T-helper 17 cell (primary cell): Measurements from ENCODE around the gene OOSP3. TPM values are rescaled to one million over a fixed set of nuclear protein-coding genes. Genes with fewer than 3 reads are reported as not detected.
"Not testable (repeated sequence)": the region's sequence is repeated elsewhere in the genome, so short reads cannot be mapped to it uniquely, and the experiment has no call there.

Experiments
- ATAC-seq: fragments of 150-1000 bp; cut with Tn5 transposase; 2 replicates; pipeline ENCODE4 v1.10.0; 2021; ENCODE audit warnings: mild to moderate bottlenecking, moderate library complexity
- DNase-seq, 3 donors: peaks; one replicate each; pipeline versions ENCODE4 v3.0.0 to v3.0.0-alpha.2; 2020 to 2021
- H3K9me3 ChIP-seq: one replicate; pipeline ENCODE4 v1.7.0; 2013; ENCODE audit warnings: low read length, mild to moderate bottlenecking; ENCODE audit not compliant: control insufficient read depth, poor library complexity, severe bottlenecking
- H3K27ac Mint-ChIP-seq: one replicate; pipeline ENCODE4 v1.8.0; 2022; ENCODE audit warnings: mild to moderate bottlenecking, moderate library complexity, mixed read lengths
- H3K27me3 Mint-ChIP-seq: one replicate; pipeline ENCODE4 v1.8.0; 2022; ENCODE audit warnings: mixed read lengths
- H3K36me3 Mint-ChIP-seq: one replicate; pipeline ENCODE4 v1.8.0; 2022; ENCODE audit warnings: low read depth, mixed read lengths
- H3K4me1 Mint-ChIP-seq: one replicate; pipeline ENCODE4 v1.8.0; 2022; ENCODE audit warnings: mild to moderate bottlenecking, mixed read lengths
- H3K4me3 Mint-ChIP-seq: one replicate; pipeline ENCODE4 v1.8.0; 2022; ENCODE audit warnings: mild to moderate bottlenecking, moderate library complexity, mixed read lengths
- total RNA-seq, 4 donors: library from RNA in 2 of 4; stranded (reverse) in 2 of 4; gene quantifications; one replicate each; pipeline ENCODE4 v1.2.3 and lab custom pipeline; 2022 to 2026

Gene OOSP3
- total RNA-seq, 2 donors from 2014 or later: not detected

- H3K4me3 Mint-ChIP-seq, H3K36me3 Mint-ChIP-seq, H3K27me3 Mint-ChIP-seq, H3K9me3 ChIP-seq, H3K4me1 Mint-ChIP-seq, DNase-seq, ATAC-seq, H3K27ac Mint-ChIP-seq: not testable (repeated sequence)
Measured at GRCh38 chr11:59887156-59887555, 8.6 kb downstream of the OOSP3 start.

GRCh38 chr11:59891781-59892181 is 13.2 kb downstream of the OOSP3 start:
- no peaks in the 10 kb centered on the region for H3K36me3 Mint-ChIP-seq
- H3K9me3 ChIP-seq: no peaks in the 10 kb centered on the region
- DNase-seq (no peak), ATAC-seq (no peak)
- no peaks in the 10 kb centered on the region for H3K4me1 Mint-ChIP-seq
- peaks cover 7% of the 10 kb centered on the region for H3K27me3 Mint-ChIP-seq
- no peak overlapping the region for H3K27ac Mint-ChIP-seq
- H3K4me3 Mint-ChIP-seq: no peak overlapping the region

- ATAC-seq (no peak), DNase-seq (no peak)
- Mint-ChIP-seq H3K4me3 (no peak overlapping the region), H3K36me3 (no peaks in the 10 kb centered on the region), H3K4me1 (no peaks in the 10 kb centered on the region), H3K27me3 (peaks cover 7% of the 10 kb centered on the region), H3K27ac (no peak overlapping the region)
- H3K9me3 ChIP-seq: no peaks in the 10 kb centered on the region
Measured at GRCh38 chr11:59894616-59895015, 16.0 kb downstream of the OOSP3 start.

- peaks cover 7% of the 10 kb centered on the region for H3K27me3 Mint-ChIP-seq
- no peak for ATAC-seq
- no peak for DNase-seq
- H3K9me3 ChIP-seq: no peaks in the 10 kb centered on the region
- H3K27ac Mint-ChIP-seq: no peak overlapping the region
- H3K4me3 Mint-ChIP-seq: no peak overlapping the region
- no peaks in the 10 kb centered on the region for H3K4me1 Mint-ChIP-seq
- no peaks in the 10 kb centered on the region for H3K36me3 Mint-ChIP-seq
Measured at GRCh38 chr11:59898046-59898445, 19.5 kb downstream of the OOSP3 start.

- H3K4me3 Mint-ChIP-seq: no peak overlapping the region
- no peaks in the 10 kb centered on the region for H3K36me3 Mint-ChIP-seq
- H3K27me3 Mint-ChIP-seq: peaks cover 7% of the 10 kb centered on the region
- ATAC-seq (no peak), DNase-seq (no peak)
- H3K4me1 Mint-ChIP-seq: no peaks in the 10 kb centered on the region
- no peaks in the 10 kb centered on the region for H3K9me3 ChIP-seq
- H3K27ac Mint-ChIP-seq: no peak overlapping the region
Measured at GRCh38 chr11:59898650-59899049, 20.1 kb downstream of the OOSP3 start.

GRCh38 chr11:59899532-59899931 is 20.9 kb downstream of the OOSP3 start:
- H3K36me3 Mint-ChIP-seq: no peaks in the 10 kb centered on the region
- no peak for DNase-seq
- no peak for ATAC-seq
- no peak overlapping the region for H3K4me3 Mint-ChIP-seq
- peaks cover 7% of the 10 kb centered on the region for H3K27me3 Mint-ChIP-seq
- H3K27ac Mint-ChIP-seq: no peak overlapping the region
- H3K9me3 ChIP-seq: no peaks in the 10 kb centered on the region
- no peaks in the 10 kb centered on the region for H3K4me1 Mint-ChIP-seq

GRCh38 chr11:59900366-59901126 is 22.0 kb downstream of the OOSP3 start:
- no peaks in the 10 kb centered on the region for H3K36me3 Mint-ChIP-seq
- no peak for DNase-seq
- H3K9me3 ChIP-seq: no peaks in the 10 kb centered on the region
- no peaks in the 10 kb centered on the region for H3K4me1 Mint-ChIP-seq
- H3K27me3 Mint-ChIP-seq: peaks cover 2% of the 10 kb centered on the region
- H3K4me3 Mint-ChIP-seq: no peak overlapping the region
- no peak overlapping the region for H3K27ac Mint-ChIP-seq
- no peak for ATAC-seq

- no peak for DNase-seq
- H3K4me1 Mint-ChIP-seq: no peaks in the 10 kb centered on the region
- no peaks in the 10 kb centered on the region for H3K27me3 Mint-ChIP-seq
- no peak for ATAC-seq
- H3K36me3 Mint-ChIP-seq: no peaks in the 10 kb centered on the region
- no peak overlapping the region for H3K27ac Mint-ChIP-seq
- no peaks in the 10 kb centered on the region for H3K9me3 ChIP-seq
- no peak overlapping the region for H3K4me3 Mint-ChIP-seq
Measured at GRCh38 chr11:59901306-59901705, 22.7 kb downstream of the OOSP3 start.

GRCh38 chr11:59903569-59903968 is 25.0 kb downstream of the OOSP3 start:
- not testable (repeated sequence) for DNase-seq, H3K4me1 Mint-ChIP-seq, H3K9me3 ChIP-seq, H3K27ac Mint-ChIP-seq, H3K27me3 Mint-ChIP-seq, H3K4me3 Mint-ChIP-seq, H3K36me3 Mint-ChIP-seq, ATAC-seq

GRCh38 chr11:59918480-59918879 is 39.9 kb downstream of the OOSP3 start:
- DNase-seq: no peak
- ATAC-seq: no peak
- Mint-ChIP-seq H3K27me3 (peaks cover under 1% of the 10 kb centered on the region), H3K36me3 (no peaks in the 10 kb centered on the region), H3K27ac (no peak overlapping the region), H3K4me1 (no peaks in the 10 kb centered on the region), H3K4me3 (no peak overlapping the region)
- peaks cover 3% of the 10 kb centered on the region for H3K9me3 ChIP-seq

- H3K36me3 Mint-ChIP-seq: no peaks in the 10 kb centered on the region
- H3K4me1 Mint-ChIP-seq: no peaks in the 10 kb centered on the region
- H3K9me3 ChIP-seq: peaks cover 7% of the 10 kb centered on the region
- DNase-seq (no peak), ATAC-seq (no peak)
- no peak overlapping the region for H3K27ac Mint-ChIP-seq
- no peak overlapping the region for H3K4me3 Mint-ChIP-seq
- no peaks in the 10 kb centered on the region for H3K27me3 Mint-ChIP-seq
Measured at GRCh38 chr11:59918987-59919589, 40.5 kb downstream of the OOSP3 start.

GRCh38 chr11:59923813-59924212 is 45.2 kb downstream of the OOSP3 start:
- Mint-ChIP-seq H3K4me3 (no peak overlapping the region), H3K27ac (no peak overlapping the region), H3K27me3 (no peaks in the 10 kb centered on the region), H3K36me3 (no peaks in the 10 kb centered on the region), H3K4me1 (no peaks in the 10 kb centered on the region)
- H3K9me3 ChIP-seq: peaks cover 7% of the 10 kb centered on the region
- ATAC-seq: no peak
- no peak for DNase-seq

- ATAC-seq: no peak
- no peak overlapping the region for H3K4me3 Mint-ChIP-seq
- no peaks in the 10 kb centered on the region for H3K36me3 Mint-ChIP-seq
- no peak overlapping the region for H3K27ac Mint-ChIP-seq
- DNase-seq: no peak
- no peaks in the 10 kb centered on the region for H3K9me3 ChIP-seq
- no peaks in the 10 kb centered on the region for H3K27me3 Mint-ChIP-seq
- no peaks in the 10 kb centered on the region for H3K4me1 Mint-ChIP-seq
Measured at GRCh38 chr11:59931688-59932087, 53.1 kb downstream of the OOSP3 start.

- no peak for DNase-seq
Measured at GRCh38 chr11:59938132-59938531, 59.5 kb downstream of the OOSP3 start, which contains the start of gene OOSP1. Gene OOSP1, plus strand, starts transcription at chr11:59938432. Its CDS starts 23 bp downstream, at chr11:59938455.

More at GRCh38 chr11:59938132-59938531, 59.5 kb downstream of the OOSP3 start, which contains the start of gene OOSP1:
- Mint-ChIP-seq H3K27me3 (peaks cover 20% of the 10 kb centered on the region), H3K36me3 (no peaks in the 10 kb centered on the region), H3K4me1 (no peaks in the 10 kb centered on the region), H3K4me3 (no peak within 1 kb of the TSS), H3K27ac (no peak within 1 kb of the TSS)
- ATAC-seq: no peak
- H3K9me3 ChIP-seq: no peaks in the 10 kb centered on the region
